Testis (tissue), 2 donors: ENCODE results near the gene HTT.

Source experiments
- POLR2A ChIP-seq: fragments of 450-650 bp; IDR thresholded peaks from one replicate; pipeline ENCODE4 v1.6.1; 2017; ENCODE audit warnings: antibody characterized with exemption, mild to moderate bottlenecking, moderate library complexity
- TF ChIP-seq, protein P1 (sequence below), 3 experiments: fragments of 450-650 bp in 2 of 3; fragments of 200-600 bp in 1 of 3; sonication (generic) in 1 of 3; IDR thresholded peaks; one replicate each; pipeline ENCODE4 v1.5.1; 2016 to 2019; ENCODE audit warnings: antibody characterized with exemption in 3 of 3, mild to moderate bottlenecking in 2 of 3, moderate library complexity in 1 of 3

DNA sequence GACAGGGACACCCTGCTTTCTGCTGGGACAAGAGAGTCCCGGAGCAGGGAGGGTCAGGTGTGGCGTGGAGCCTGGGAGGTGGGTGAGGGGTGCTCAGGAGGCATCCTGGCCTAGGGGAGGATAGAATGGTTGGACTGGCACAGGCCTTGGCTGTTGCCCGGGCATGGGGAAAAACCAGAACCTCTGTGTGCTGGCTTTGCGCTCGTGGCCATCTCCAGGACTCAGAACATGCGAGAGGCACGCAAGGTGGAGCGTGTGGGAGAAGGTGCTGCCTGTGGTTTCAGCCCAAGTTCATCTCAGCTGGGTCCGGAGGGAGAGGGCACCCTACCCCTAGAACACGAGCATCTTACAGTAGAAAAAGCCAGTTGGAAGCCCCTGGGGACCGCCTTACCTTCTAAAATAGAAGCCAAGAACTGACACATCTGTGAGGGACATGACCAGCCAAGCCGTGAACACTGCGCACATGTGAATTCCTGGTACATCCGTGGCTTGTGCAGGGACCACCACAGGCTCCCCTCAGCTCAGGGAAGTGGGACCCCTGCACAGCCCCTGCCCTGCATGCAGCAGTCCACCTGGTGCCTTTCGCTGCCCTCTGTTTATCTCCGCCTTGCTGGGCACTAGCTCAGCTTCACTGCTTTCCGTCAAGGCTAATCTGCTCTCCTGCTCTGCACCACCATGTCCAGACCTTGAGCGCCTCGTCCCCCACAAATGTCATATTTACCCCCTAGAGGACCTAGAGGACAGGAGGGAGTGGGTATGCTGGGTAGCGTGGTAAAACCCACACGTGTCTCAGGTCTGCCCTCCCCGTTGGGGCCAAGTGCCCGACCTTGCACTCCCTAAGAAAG lies 187.9 kb downstream of the HTT start:
- TF ChIP-seq, protein P1, sequence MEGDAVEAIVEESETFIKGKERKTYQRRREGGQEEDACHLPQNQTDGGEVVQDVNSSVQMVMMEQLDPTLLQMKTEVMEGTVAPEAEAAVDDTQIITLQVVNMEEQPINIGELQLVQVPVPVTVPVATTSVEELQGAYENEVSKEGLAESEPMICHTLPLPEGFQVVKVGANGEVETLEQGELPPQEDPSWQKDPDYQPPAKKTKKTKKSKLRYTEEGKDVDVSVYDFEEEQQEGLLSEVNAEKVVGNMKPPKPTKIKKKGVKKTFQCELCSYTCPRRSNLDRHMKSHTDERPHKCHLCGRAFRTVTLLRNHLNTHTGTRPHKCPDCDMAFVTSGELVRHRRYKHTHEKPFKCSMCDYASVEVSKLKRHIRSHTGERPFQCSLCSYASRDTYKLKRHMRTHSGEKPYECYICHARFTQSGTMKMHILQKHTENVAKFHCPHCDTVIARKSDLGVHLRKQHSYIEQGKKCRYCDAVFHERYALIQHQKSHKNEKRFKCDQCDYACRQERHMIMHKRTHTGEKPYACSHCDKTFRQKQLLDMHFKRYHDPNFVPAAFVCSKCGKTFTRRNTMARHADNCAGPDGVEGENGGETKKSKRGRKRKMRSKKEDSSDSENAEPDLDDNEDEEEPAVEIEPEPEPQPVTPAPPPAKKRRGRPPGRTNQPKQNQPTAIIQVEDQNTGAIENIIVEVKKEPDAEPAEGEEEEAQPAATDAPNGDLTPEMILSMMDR (IDR thresholded peaks at IDR 0.05): no peak
- no peak for TF ChIP-seq POLR2A
